HepG2 (cell line): Measurements from ENCODE around the gene PLPPR2. TPM values are rescaled to one million over a fixed set of nuclear protein-coding genes. Genes with fewer than 3 reads are reported as not detected.

Experiments used
- ATF7-NPFF ChIP-seq: sonication (generic); formaldehyde crosslinking; IDR thresholded peaks from 2 replicates; pipeline ENCODE4 v1.8.1; 2023; ENCODE audit warnings: mild to moderate bottlenecking, low read depth, missing genetic modification reagents, moderate library complexity
- CENPX ChIP-seq: sonication (generic); formaldehyde crosslinking; IDR thresholded peaks from 2 replicates; pipeline ENCODE4 v1.9.0; 2021; ENCODE audit warnings: mild to moderate bottlenecking, missing genetic modification reagents, moderate library complexity
- FOXO1 ChIP-seq: sonication (generic); formaldehyde crosslinking; IDR thresholded peaks from 2 replicates; pipeline ENCODE4 v1.4.0; 2020; ENCODE audit warnings: missing genetic modification reagents
- GLMP ChIP-seq: sonication (generic); formaldehyde crosslinking; IDR thresholded peaks from 2 replicates; pipeline ENCODE4 v1.9.0; 2021; ENCODE audit warnings: missing genetic modification reagents, mild to moderate bottlenecking, borderline replicate concordance
- HHEX ChIP-seq: IDR thresholded peaks from 2 replicates; pipeline ENCODE4 v1.6.1; 2016; ENCODE audit warnings: control low read depth
- HOXD1 ChIP-seq: sonication (generic); formaldehyde crosslinking; IDR thresholded peaks from 2 replicates; pipeline ENCODE4 v1.5.0; 2020; ENCODE audit warnings: missing genetic modification reagents
- MED8 ChIP-seq: sonication (generic); formaldehyde crosslinking; IDR thresholded peaks from 2 replicates; pipeline ENCODE4 v1.8.1; 2023; ENCODE audit warnings: mild to moderate bottlenecking, missing genetic modification reagents; ENCODE audit not compliant: insufficient replicate concordance
- PTBP1 ChIP-seq: fragments of 200-400 bp; formaldehyde crosslinking; IDR thresholded peaks from 2 replicates; pipeline ENCODE4 v1.6.1; 2018; ENCODE audit warnings: low read length, low read depth; ENCODE audit not compliant: poor library complexity, severe bottlenecking
- RARA ChIP-seq: IDR thresholded peaks from 2 replicates; pipeline ENCODE4 v1.6.1; 2016; ENCODE audit warnings: missing genetic modification reagents, missing compliant biosample characterization
- SALL2 ChIP-seq: sonication (generic); formaldehyde crosslinking; IDR thresholded peaks from 2 replicates; pipeline ENCODE4 v1.8.1; 2023; ENCODE audit warnings: mild to moderate bottlenecking, missing genetic modification reagents, inconsistent platforms
- SNAPC2 ChIP-seq: sonication (generic); formaldehyde crosslinking; IDR thresholded peaks from 2 replicates; pipeline ENCODE4 v1.8.1; 2022; ENCODE audit warnings: mild to moderate bottlenecking, missing genetic modification reagents
- SRY ChIP-seq: sonication (generic); formaldehyde crosslinking; IDR thresholded peaks from 2 replicates; pipeline ENCODE4 v1.8.0; 2022; ENCODE audit warnings: mild to moderate bottlenecking, missing genetic modification reagents
- TOE1 ChIP-seq: sonication (generic); formaldehyde crosslinking; IDR thresholded peaks from 2 replicates; pipeline ENCODE4 v1.4.0; 2020; ENCODE audit warnings: mild to moderate bottlenecking, missing genetic modification reagents
- TOPORS ChIP-seq: sonication (generic); formaldehyde crosslinking; IDR thresholded peaks from 2 replicates; pipeline ENCODE4 v1.8.0; 2023; ENCODE audit warnings: mild to moderate bottlenecking, missing genetic modification reagents
- ZBTB10 ChIP-seq: sonication (generic); formaldehyde crosslinking; IDR thresholded peaks from 2 replicates; pipeline ENCODE4 v1.4.0; 2020; ENCODE audit warnings: missing genetic modification reagents, borderline replicate concordance
- ZBTB7B ChIP-seq: sonication (generic); formaldehyde crosslinking; IDR thresholded peaks from 2 replicates; pipeline ENCODE4 v1.4.0; 2020; ENCODE audit warnings: missing genetic modification reagents
- ZFP82 ChIP-seq: sonication (generic); formaldehyde crosslinking; IDR thresholded peaks from 2 replicates; pipeline ENCODE4 v1.5.1; 2020; ENCODE audit warnings: mild to moderate bottlenecking, missing genetic modification reagents, borderline replicate concordance
- ZNF20 ChIP-seq: sonication (generic); formaldehyde crosslinking; IDR thresholded peaks from 2 replicates; pipeline ENCODE4 v1.4.0; 2020; ENCODE audit warnings: mild to moderate bottlenecking, moderate library complexity, missing genetic modification reagents
- ZNF24 ChIP-seq: fragments of 450-650 bp; IDR thresholded peaks from 2 replicates; pipeline ENCODE4 v1.6.1; 2017; ENCODE audit warnings: antibody characterized with exemption, mild to moderate bottlenecking
- ZNF503 ChIP-seq: sonication (generic); formaldehyde crosslinking; IDR thresholded peaks from 2 replicates; pipeline ENCODE4 v1.4.0; 2020; ENCODE audit warnings: missing genetic modification reagents
- ZSCAN30 ChIP-seq: sonication (generic); formaldehyde crosslinking; IDR thresholded peaks from 2 replicates; pipeline ENCODE4 v1.5.0; 2020; ENCODE audit warnings: mild to moderate bottlenecking, missing genetic modification reagents
- polyA plus RNA-seq, 8 experiments: library from polyadenylated mRNA; depleted of rRNA in 3 of 8; stranded (reverse) in 7 of 8; unstranded in 1 of 8; fragments of >200 nt; fragmentation: Illumina TruSeq in 4 of 8; extraction: Trizol in 4 of 8; gene quantifications; 2 replicates each; pipeline versions ENCODE4 v1.2.1 to v1.2.3, GENCODE V29; 2011 to 2016; ENCODE audit warnings: low read depth in 4 of 8, missing spikeins in 1 of 8, mixed read lengths in 1 of 8; ENCODE audit not compliant: insufficient read depth in 1 of 8
- total RNA-seq, 5 experiments: library from RNA; depleted of rRNA; stranded (reverse); fragments of >200 nt; fragmentation: Illumina TruSeq; extraction: Trizol; gene quantifications; 2 replicates each; pipeline ENCODE4 v1.2.3, GENCODE V29; 2016; ENCODE audit warnings: low read depth in 1 of 5
- TF ChIP-seq, protein P1 (sequence below): sonication (generic); formaldehyde crosslinking; IDR thresholded peaks from 2 replicates; pipeline ENCODE4 v1.4.0; 2020; ENCODE audit warnings: missing genetic modification reagents
- TF ChIP-seq, protein P2 (sequence below): IDR thresholded peaks from 2 replicates; pipeline ENCODE4 v1.6.1; 2016

Gene PLPPR2
- total and polyA plus RNA-seq, 2 of the 13 experiments (the other 11 are each of a cell fraction or from before 2014, with no cell fraction given): 1.5 to 2.1 TPM

DNA sequence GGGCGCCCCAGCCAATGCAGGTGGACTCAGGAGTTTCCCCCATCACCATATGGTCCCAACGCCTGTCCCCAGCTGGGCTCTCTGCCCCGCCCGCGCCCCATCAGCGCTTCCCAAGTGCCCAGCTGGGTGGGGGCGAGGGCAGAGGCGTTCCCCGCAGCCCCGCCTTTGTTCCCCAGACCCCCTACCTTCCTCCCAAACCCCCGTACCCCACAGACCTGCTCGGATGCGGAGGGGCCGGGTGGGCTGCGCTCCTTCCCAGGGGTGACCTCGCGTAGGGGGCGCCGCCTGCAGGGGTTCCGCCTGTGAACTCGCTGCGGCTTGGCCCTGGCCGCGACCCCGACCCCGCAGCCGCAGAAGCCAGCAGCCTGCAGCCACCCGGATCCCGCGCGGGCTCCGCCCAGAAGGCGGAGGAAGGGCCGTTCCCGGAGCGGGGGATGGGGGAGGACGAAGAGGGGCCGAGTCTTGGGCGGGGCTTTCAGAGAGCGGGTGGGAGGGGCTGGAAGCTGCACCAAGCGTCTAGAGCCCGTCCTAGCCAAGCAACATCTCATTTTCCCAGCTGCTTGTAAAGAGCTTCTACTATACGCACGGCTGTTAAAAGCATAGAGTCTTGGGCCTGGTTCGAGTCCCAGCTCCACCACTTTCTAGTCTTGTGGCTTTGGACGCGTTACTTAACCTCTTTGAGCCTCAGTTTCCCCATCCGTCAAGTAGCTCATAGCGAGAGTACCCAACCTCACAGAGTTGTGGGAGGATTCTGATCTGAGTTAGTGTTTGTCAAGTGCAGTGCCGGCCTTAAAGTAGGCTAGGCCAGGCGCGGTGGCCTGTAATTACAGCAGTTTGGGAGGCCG lies 15.8 kb upstream of the PLPPR2 start, which contains the start of gene RAB3D (continued):
- TF ChIP-seq ZNF503 (CRISPR knock-in tag) (no peak), ZNF20 (CRISPR knock-in tag) (no peak), MED8 (CRISPR knock-in tag) (no peak), PTBP1 (no peak), ATF7-NPFF (CRISPR knock-in tag) (0 out of 2 replicates have a peak, but pooled peaks have one; percentile 16), ZBTB7B (CRISPR knock-in tag) (peak; percentile 68), ZNF24 (no peak), SNAPC2 (CRISPR knock-in tag) (no peak), HOXD1 (CRISPR knock-in tag) (no peak), SALL2 (peak; percentile 43; the same call in 1 of the 2 replicates), ZSCAN30 (CRISPR knock-in tag) (no peak), SRY (no peak), FOXO1 (no peak), TOPORS (CRISPR knock-in tag) (no peak), HHEX (CRISPR knock-in tag) (no peak), CENPX (CRISPR knock-in tag) (no peak), TOE1 (CRISPR knock-in tag) (no peak), RARA (CRISPR knock-in tag) (no peak; the same call in 1 of the 2 replicates), GLMP (CRISPR knock-in tag) (no peak), ZFP82 (CRISPR knock-in tag) (no peak), ZBTB10 (CRISPR knock-in tag) (0 out of 2 replicates have a peak, but pooled peaks have one; percentile 29)
- TF ChIP-seq, protein P1, sequence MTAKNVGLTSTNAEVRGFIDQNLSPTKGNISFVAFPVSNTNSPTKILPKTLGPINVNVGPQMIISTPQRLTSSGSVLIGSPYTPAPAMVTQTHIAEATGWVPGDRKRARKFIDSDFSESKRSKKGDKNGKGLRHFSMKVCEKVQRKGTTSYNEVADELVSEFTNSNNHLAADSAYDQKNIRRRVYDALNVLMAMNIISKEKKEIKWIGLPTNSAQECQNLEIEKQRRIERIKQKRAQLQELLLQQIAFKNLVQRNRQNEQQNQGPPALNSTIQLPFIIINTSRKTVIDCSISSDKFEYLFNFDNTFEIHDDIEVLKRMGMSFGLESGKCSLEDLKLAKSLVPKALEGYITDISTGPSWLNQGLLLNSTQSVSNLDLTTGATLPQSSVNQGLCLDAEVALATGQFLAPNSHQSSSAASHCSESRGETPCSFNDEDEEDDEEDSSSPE: no peak
- TF ChIP-seq, protein P2, sequence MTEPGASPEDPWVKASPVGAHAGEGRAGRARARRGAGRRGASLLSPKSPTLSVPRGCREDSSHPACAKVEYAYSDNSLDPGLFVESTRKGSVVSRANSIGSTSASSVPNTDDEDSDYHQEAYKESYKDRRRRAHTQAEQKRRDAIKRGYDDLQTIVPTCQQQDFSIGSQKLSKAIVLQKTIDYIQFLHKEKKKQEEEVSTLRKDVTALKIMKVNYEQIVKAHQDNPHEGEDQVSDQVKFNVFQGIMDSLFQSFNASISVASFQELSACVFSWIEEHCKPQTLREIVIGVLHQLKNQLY (CRISPR knock-in tag): no peak
